Measurements from ENCODE around the gene BSN. TPM values are rescaled to one million over a fixed set of nuclear protein-coding genes. Genes with fewer than 3 reads are reported as not detected.

BSN gene
- total and polyA plus RNA-seq, 2 donors (not counting 3 experiments of a cell fraction or from before 2014, with no cell fraction given) = 0.04 to 0.27 TPM

- FAIRE-seq = no peak
- Histone ChIP-seq H3K9me1 (replicated peaks; ENCODE audit: control insufficient read depth, extremely low read depth, insufficient read depth, low read length) (no peaks in the 10 kb centered on the region), H3K4me2 (ENCODE audit: insufficient read depth, low read length) (no peak overlapping the region), H3K27me3 (ENCODE audit: control insufficient read depth in 2 of 2, insufficient read depth in 2 of 2, low read length in 2 of 2) (no peaks in the 10 kb centered on the region), H4K20me1 (replicated peaks; ENCODE audit: control insufficient read depth, extremely low read depth, insufficient read depth, low read length) (no peaks in the 10 kb centered on the region), H3K4me3 (replicated peaks in 1 of 3; ENCODE audit: insufficient read depth in 1 of 3, low read depth in 1 of 3, low read length in 3 of 3) (no peak overlapping the region), H3K4me1 (ENCODE audit: control insufficient read depth, extremely low read depth, insufficient read depth, low read length) (no peaks in the 10 kb centered on the region), H3K36me3 (ENCODE audit: control insufficient read depth in 2 of 2, extremely low read depth in 1 of 2, insufficient read depth in 2 of 2, low read length in 2 of 2) (peaks cover 0 to 13% of the 10 kb centered on the region in 2 experiments), H3K9ac (replicated peaks; ENCODE audit: extremely low read depth, insufficient read depth, low read length) (no peak overlapping the region), H3K79me2 (ENCODE audit: control insufficient read depth, insufficient read depth, low read length) (no peaks in the 10 kb centered on the region), H3K9me3 (replicated peaks; ENCODE audit: control insufficient read depth, insufficient read depth, low read length) (no peaks in the 10 kb centered on the region), H2AFZ (ENCODE audit: low read depth, low read length) (no peak overlapping the region), H3K27ac (ENCODE audit: insufficient read depth, low read depth, low read length) (no peak overlapping the region)
- dilution Hi-C loops (cut with MboI; ENCODE audit: extremely low pct_ligation_motif_present, low sequenced_read_pairs) (no loop called here), intact Hi-C loops (cut with micrococcal nuclease) (no loop called here)
- POLR2A ChIA-PET = no interaction called here
- no TSS peak for BruUV-seq (replicated peaks)
- no peak for DNase-seq (ENCODE audit: low read depth, low spot score)
- CTCF ChIA-PET = interaction anchor here (1.5 kb wide), 1 partner anchor 10 kb away, joined by 3 read pairs; no protein-coding TSS in a partner anchor
- TF ChIP-seq FOS (IDR thresholded peaks at IDR 0.05; ENCODE audit: borderline replicate concordance, insufficient read depth, low read length) = no peak
- TF ChIP-seq MAX (IDR thresholded peaks at IDR 0.05; ENCODE audit: insufficient read depth, insufficient read length) = no peak
- TF ChIP-seq POLR2AphosphoS5 (IDR thresholded peaks at IDR 0.05; ENCODE audit: insufficient read depth, low read depth, low read length) = no peak
- no peak for TF ChIP-seq EZH2 (IDR thresholded peaks at IDR 0.05; ENCODE audit: borderline replicate concordance, low read depth, low read length, severe bottlenecking)
- TF ChIP-seq MYC (IDR thresholded peaks at IDR 0.05; ENCODE audit: low read depth, low read length) = no peak
- TF ChIP-seq CTCF (IDR thresholded peaks at IDR 0.05; ENCODE audit: extremely low read depth in 1 of 2, insufficient read depth in 1 of 2, low read depth in 1 of 2, low read length in 2 of 2) = no peak
Measured at GRCh38 chr3:49533031-49533430, 21.2 kb upstream of the BSN start.

Measured in endothelial cell of umbilical vein (primary cell).